WTC11 (cell line): ENCODE results near the gene SH3GL1. TPM values are rescaled to one million over a fixed set of nuclear protein-coding genes. Genes with fewer than 3 reads are reported as not detected.

ENCODE experiments used
- ARID4B ChIP-seq: sonication (generic); formaldehyde crosslinking; IDR thresholded peaks from 2 replicates; pipeline ENCODE4 v1.8.0; 2023; ENCODE audit warnings: missing genetic modification reagents, mild to moderate bottlenecking, borderline replicate concordance
- CDX4 ChIP-seq: fragments of 250-450 bp; sonication (Bioruptor Pico); IDR thresholded peaks from 2 replicates; pipeline ENCODE4 v1.9.0; 2021; ENCODE audit warnings: moderate library complexity, mild to moderate bottlenecking, inconsistent platforms, borderline replicate concordance
- E2F1 ChIP-seq: sonication (generic); formaldehyde crosslinking; IDR thresholded peaks from 2 replicates; pipeline ENCODE4 v1.8.0; 2022; ENCODE audit warnings: mild to moderate bottlenecking, missing genetic modification reagents
- ETV6 ChIP-seq: sonication (generic); formaldehyde crosslinking; IDR thresholded peaks from 2 replicates; pipeline ENCODE4 v1.8.1; 2022; ENCODE audit warnings: mild to moderate bottlenecking, missing genetic modification reagents
- FOXJ3 ChIP-seq: sonication (generic); formaldehyde crosslinking; IDR thresholded peaks from 2 replicates; pipeline ENCODE4 v1.9.0; 2021; ENCODE audit warnings: missing genetic modification reagents, mild to moderate bottlenecking, borderline replicate concordance
- FOXP4 ChIP-seq: sonication (generic); formaldehyde crosslinking; IDR thresholded peaks from 2 replicates; pipeline ENCODE4 v1.8.0; 2022; ENCODE audit warnings: mild to moderate bottlenecking, missing genetic modification reagents
- JAZF1 ChIP-seq: fragments of 250-450 bp; sonication (Bioruptor Pico); IDR thresholded peaks from 2 replicates; pipeline ENCODE4 v1.9.0; 2021; ENCODE audit warnings: moderate library complexity, mild to moderate bottlenecking, inconsistent platforms
- JUN ChIP-seq: sonication (generic); formaldehyde crosslinking; IDR thresholded peaks from 2 replicates; pipeline ENCODE4 v1.8.0; 2023; ENCODE audit warnings: mild to moderate bottlenecking, missing genetic modification reagents
- NR1H2 ChIP-seq: sonication (generic); formaldehyde crosslinking; IDR thresholded peaks from 2 replicates; pipeline ENCODE4 v1.9.0; 2021; ENCODE audit warnings: mild to moderate bottlenecking, moderate library complexity, missing genetic modification reagents
- NR2C2 ChIP-seq: sonication (generic); formaldehyde crosslinking; IDR thresholded peaks from 2 replicates; pipeline ENCODE4 v1.8.0; 2022; ENCODE audit warnings: mild to moderate bottlenecking, missing genetic modification reagents
- PREB ChIP-seq: sonication (generic); formaldehyde crosslinking; IDR thresholded peaks from 2 replicates; pipeline ENCODE4 v1.8.1; 2022; ENCODE audit warnings: mild to moderate bottlenecking, missing genetic modification reagents, moderate library complexity, borderline replicate concordance
- PRRX2 ChIP-seq: fragments of 250-450 bp; sonication (Bioruptor Pico); IDR thresholded peaks from 2 replicates; pipeline ENCODE4 v1.8.0; 2021; ENCODE audit warnings: mild to moderate bottlenecking
- RELA ChIP-seq: sonication (generic); formaldehyde crosslinking; IDR thresholded peaks from 2 replicates; pipeline ENCODE4 v1.8.1; 2022; ENCODE audit warnings: missing genetic modification reagents, mild to moderate bottlenecking, borderline replicate concordance
- TEAD1 ChIP-seq: sonication (generic); formaldehyde crosslinking; IDR thresholded peaks from 2 replicates; pipeline ENCODE4 v1.8.0; 2022; ENCODE audit warnings: mild to moderate bottlenecking, missing genetic modification reagents
- ZNF121 ChIP-seq: sonication (generic); formaldehyde crosslinking; IDR thresholded peaks from 2 replicates; pipeline ENCODE4 v1.8.0; 2023; ENCODE audit warnings: missing genetic modification reagents
- ZNF219 ChIP-seq: sonication (generic); formaldehyde crosslinking; IDR thresholded peaks from 2 replicates; pipeline ENCODE4 v1.8.0; 2023; ENCODE audit warnings: missing genetic modification reagents, mild to moderate bottlenecking, borderline replicate concordance
- ZNF232 ChIP-seq: sonication (generic); formaldehyde crosslinking; IDR thresholded peaks from 2 replicates; pipeline ENCODE4 v1.8.0; 2022; ENCODE audit warnings: mild to moderate bottlenecking, missing genetic modification reagents
- ZNF281 ChIP-seq: sonication (generic); formaldehyde crosslinking; IDR thresholded peaks from 2 replicates; pipeline ENCODE4 v1.8.0; 2023; ENCODE audit warnings: mild to moderate bottlenecking, missing genetic modification reagents
- ZNF317 ChIP-seq: sonication (generic); formaldehyde crosslinking; IDR thresholded peaks from 2 replicates; pipeline ENCODE4 v1.8.1; 2023; ENCODE audit warnings: low read depth, mild to moderate bottlenecking, moderate library complexity, missing genetic modification reagents, borderline replicate concordance
- ZNF396 ChIP-seq: fragments of 250-450 bp; sonication (Bioruptor Pico); IDR thresholded peaks from 2 replicates; pipeline ENCODE4 v1.8.0; 2021; ENCODE audit warnings: mild to moderate bottlenecking, moderate library complexity, borderline replicate concordance
- ZNF425 ChIP-seq: fragments of 250-450 bp; sonication (Bioruptor Pico); conservative IDR thresholded peaks from 2 replicates; pipeline ENCODE4 v1.9.0; 2021; ENCODE audit warnings: mild to moderate bottlenecking
- ZSCAN18 ChIP-seq: fragments of 250-450 bp; sonication (Bioruptor Pico); IDR thresholded peaks from 2 replicates; pipeline ENCODE4 v2.1.2; 2022; ENCODE audit warnings: mild to moderate bottlenecking, moderate library complexity
- total RNA-seq: library from RNA; stranded (reverse); gene quantifications from 3 replicates; pipeline ENCODE4 v1.2.3, GENCODE V29; 2021

The SH3GL1 gene
- total RNA-seq, 1 experiment from 2014 or later: 109 TPM

GRCh38 chr19:4402171-4403004 is 2.0 kb upstream of the SH3GL1 start, which contains the start of gene CHAF1A (continued):
- TF ChIP-seq ZNF219 (CRISPR knock-in tag) (no peak), ZSCAN18 (CRISPR knock-in tag) (no peak), NR1H2 (no peak), JAZF1 (CRISPR knock-in tag) (no peak), ZNF232 (CRISPR knock-in tag) (no peak), JUN (CRISPR knock-in tag) (no peak), PRRX2 (no peak), ZNF396 (CRISPR knock-in tag) (no peak), CDX4 (CRISPR knock-in tag) (no peak), ZNF425 (CRISPR knock-in tag) (no peak), FOXP4 (CRISPR knock-in tag) (peak; percentile 80; the same call in 1 of the 2 replicates), TEAD1 (CRISPR knock-in tag) (0 out of 2 replicates have a peak, but pooled peaks have one; percentile 15), ARID4B (CRISPR knock-in tag) (no peak), RELA (CRISPR knock-in tag) (no peak), ZNF121 (CRISPR knock-in tag) (no peak), NR2C2 (CRISPR knock-in tag) (no peak), ZNF281 (CRISPR knock-in tag) (no peak), ZNF317 (0 out of 2 replicates have a peak, but pooled peaks have one; percentile 22), FOXJ3 (no peak), PREB (CRISPR knock-in tag) (no peak), ETV6 (CRISPR knock-in tag) (no peak), E2F1 (CRISPR knock-in tag) (no peak)
